Choroid plexus epithelial cell (primary cell): ENCODE measurements around the gene STXBP5.
A peak's percentile ranks its signal among the peaks of the same experiment; 100 is the strongest.

Source experiments
- DNase-seq: peaks from one replicate; pipeline ENCODE4 v3.0.0-alpha.2; 2010; ENCODE audit warnings: low read depth
- H3K4me3 ChIP-seq: 2 replicates; pipeline ENCODE4 v1.5.1; 2011; ENCODE audit warnings: low read depth, mild to moderate bottlenecking, control low read depth, low read length, moderate library complexity
- CTCF ChIP-seq: conservative IDR thresholded peaks from 2 replicates; pipeline ENCODE4 v1.5.1; 2011; ENCODE audit warnings: low read depth, mild to moderate bottlenecking, control low read depth, inconsistent platforms, low read length, moderate library complexity

STXBP5 gene

GRCh38 chr6:147204060-147204785 is at the start of gene STXBP5:
TSS of gene STXBP5 (plus strand) at chr6:147204417. CDS start at chr6:147204533, 116 bp downstream.
- peak within 1 kb of the TSS; percentile 84 for H3K4me3 ChIP-seq
- peak; percentile 51 for DNase-seq
- TF ChIP-seq CTCF: no peak

- no peak for TF ChIP-seq CTCF
- H3K4me3 ChIP-seq: no peak overlapping the region
- DNase-seq: peak; percentile 79
Measured at GRCh38 chr6:147154454-147154853, 49.8 kb upstream of the STXBP5 start.

- H3K4me3 ChIP-seq: no peak overlapping the region
- no peak for TF ChIP-seq CTCF
- DNase-seq: peak; percentile 25
Measured at GRCh38 chr6:147156218-147156617, 48.0 kb upstream of the STXBP5 start.

- no peak overlapping the region for H3K4me3 ChIP-seq
- DNase-seq: peak; percentile 94
- TF ChIP-seq CTCF: no peak
Measured at GRCh38 chr6:147156799-147157382, 47.3 kb upstream of the STXBP5 start.

- TF ChIP-seq CTCF: no peak
- no peak for DNase-seq
- H3K4me3 ChIP-seq: no peak overlapping the region
Measured at GRCh38 chr6:147157930-147158329, 46.3 kb upstream of the STXBP5 start.

- TF ChIP-seq CTCF: no peak
- no peak for DNase-seq
- no peak overlapping the region for H3K4me3 ChIP-seq
Measured at GRCh38 chr6:147158881-147159280, 45.3 kb upstream of the STXBP5 start.
